GF-D8 (cell line): Measurements from ENCODE around the gene BCAR3.
"Not testable (repeated sequence)": the region's sequence is repeated elsewhere in the genome, so short reads cannot be mapped to it uniquely, and the experiment has no call there.

Source experiments
- DNase-seq: peaks from one replicate; lab custom pipeline; 2025; lab: John Stamatoyannopoulos, UW

The BCAR3 gene

GRCh38 chr1:93577536-93578432 lies 103.9 kb downstream of the BCAR3 start:
- DNase-seq: no peak

DNA sequence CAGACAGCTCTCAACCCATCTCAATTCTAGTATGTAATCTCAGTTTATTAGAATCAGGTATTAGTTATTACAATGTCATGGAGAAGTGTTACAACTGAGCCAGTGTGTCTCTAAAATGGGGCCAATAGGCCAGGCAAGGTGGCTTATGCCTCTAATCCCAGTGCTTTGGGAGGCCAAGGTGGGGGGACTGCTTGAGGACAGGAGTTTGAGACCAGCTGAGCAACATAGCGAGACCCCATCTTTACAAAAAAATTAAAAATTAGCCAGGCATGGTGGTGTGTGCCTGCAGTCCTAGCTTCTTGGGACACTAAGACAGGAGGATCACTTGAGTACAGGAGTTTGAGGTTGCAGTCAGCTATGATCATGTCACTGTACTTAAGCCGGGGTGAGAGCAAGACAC lies 104.9 kb downstream of the BCAR3 start:
- DNase-seq: no peak

- DNase-seq: no peak
Observed at GRCh38 chr1:93576346-93576745, 105.3 kb downstream of the BCAR3 start.

DNA sequence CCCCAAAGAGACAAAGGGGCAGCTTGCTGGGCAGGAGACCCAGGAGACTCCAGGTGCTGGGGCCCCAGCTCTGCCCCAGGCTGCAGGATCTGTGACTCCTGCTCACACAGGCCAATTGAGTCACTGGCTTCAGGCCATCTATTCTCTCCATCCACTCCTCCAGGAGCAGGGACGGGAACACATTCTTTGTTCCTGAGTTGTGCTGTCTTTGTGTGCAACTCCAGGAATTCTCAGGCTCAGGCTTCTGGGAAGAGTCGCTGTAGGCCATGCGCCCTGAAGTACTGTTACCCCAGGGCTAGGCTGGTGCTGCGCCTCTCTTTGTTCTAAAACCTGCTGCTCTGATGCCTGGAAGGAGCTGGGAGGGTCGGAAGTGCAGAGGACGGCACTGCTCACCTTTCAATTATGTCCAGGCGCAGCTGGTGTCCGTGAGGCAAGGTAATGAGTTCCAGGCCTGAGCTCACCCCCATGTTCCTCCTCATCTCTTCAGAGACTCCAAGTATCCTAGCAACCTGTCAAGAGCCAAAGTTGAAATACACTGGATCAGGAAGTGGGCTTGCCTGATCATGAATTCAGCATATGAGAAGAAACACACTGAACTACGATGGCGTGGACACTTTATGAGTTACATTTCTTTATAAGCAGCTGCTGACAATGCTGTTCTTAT lies 105.9 kb downstream of the BCAR3 start:
- DNase-seq: no peak

DNA sequence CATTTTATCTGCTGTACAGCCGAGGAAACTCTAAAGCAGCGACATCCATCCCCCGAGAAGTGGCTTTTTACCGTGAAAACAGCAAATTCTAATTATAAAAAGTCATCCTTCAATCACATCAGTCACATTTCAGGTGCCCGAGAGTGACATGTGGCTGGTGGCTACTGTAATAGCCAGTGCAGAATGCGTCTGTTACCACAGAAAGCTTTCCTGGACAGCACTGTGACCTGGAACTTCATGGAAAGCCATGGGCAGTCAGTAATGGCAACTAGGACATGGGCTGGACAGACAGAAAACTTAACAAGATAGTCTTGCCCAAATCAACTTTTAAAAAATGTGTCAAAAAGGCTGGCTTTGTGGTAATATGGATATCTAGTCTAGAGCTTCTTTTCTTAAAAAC lies 106.6 kb downstream of the BCAR3 start:
- DNase-seq: no peak

DNA sequence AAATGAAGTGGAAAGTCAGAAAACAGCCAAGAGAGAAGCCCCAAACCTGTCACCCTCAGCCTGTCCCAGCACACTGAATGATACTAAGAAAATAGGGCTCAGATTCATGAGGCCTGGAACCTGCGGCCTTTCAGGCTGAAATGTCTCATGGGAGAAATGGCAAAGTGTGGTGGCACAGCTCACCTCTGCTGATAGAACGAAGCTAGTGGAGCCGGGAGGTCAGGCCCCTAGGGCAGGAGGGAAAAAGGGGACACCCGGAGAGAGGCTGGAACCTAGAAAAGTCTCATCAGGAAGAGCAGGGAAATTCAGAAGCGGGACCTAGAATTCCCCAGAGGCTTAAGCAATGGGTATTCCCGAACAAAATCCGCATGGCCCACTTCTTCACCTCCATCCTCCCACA lies 107.1 kb downstream of the BCAR3 start:
- no peak for DNase-seq

DNA sequence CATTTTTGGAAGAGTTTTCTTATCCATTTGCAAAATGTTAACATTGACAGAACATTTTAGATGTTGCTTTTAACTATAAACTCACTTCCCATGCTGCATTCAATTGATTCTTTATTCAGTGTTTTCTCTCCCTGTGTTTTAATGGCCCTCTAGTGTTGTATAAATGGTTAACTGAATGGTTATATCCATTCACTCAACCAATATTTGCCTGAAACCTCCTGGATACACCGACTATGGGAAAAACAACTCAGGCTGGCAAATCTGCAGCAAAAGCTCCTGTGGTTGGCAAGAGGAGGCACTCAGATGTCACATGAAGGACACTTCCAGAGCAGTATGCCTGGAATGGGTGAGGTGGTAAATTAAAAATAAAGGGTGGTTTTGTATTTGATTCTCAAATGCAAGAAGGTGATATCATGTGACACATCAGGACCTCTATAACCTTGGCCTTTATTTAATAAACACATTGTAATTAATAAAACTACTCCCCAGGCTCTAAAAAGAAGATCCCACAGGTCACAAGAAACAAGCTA lies 107.6 kb downstream of the BCAR3 start:
- DNase-seq: no peak

- DNase-seq: no peak
Observed at GRCh38 chr1:93571623-93572310, 109.9 kb downstream of the BCAR3 start.

GRCh38 chr1:93569489-93569888 lies 112.1 kb downstream of the BCAR3 start:
- DNase-seq: no peak

DNA sequence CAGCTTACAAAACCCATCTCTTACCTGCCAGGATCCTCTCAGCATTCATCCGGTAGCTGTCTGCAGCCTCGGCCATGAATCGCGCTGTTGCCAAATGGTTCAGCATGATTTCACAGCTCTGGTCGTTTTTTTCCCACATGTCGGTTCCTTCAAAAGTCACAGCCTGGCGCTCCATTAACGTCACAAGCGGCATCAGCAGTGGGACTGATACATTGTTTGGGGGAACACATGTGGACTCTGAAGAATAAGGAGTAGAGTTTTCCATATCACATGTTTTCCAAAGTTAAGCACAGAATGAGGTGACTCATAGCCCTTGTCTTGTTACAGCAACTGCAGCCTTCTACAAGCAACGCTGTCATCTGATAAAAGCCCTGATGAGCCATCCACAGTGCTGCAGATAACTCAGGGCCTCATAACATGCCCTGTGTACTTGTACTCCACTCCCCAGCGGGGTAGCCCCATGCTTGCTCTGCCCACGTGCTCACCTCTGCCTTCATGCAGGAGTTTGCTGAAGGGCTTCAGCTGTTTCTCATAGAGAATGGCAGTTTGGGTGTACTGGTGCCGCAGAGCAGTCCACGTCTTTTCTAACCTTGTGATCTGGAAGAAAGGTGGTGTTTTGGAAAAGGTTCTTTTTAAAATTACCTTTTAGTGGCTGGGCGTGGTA lies 114.2 kb downstream of the BCAR3 start:
- no peak for DNase-seq

GRCh38 chr1:93566227-93566626 lies 115.4 kb downstream of the BCAR3 start:
- no peak for DNase-seq

- DNase-seq: no peak
Observed at GRCh38 chr1:93565496-93566206, 116.0 kb downstream of the BCAR3 start.

- DNase-seq: no peak
Observed at GRCh38 chr1:93559695-93560094, 121.9 kb downstream of the BCAR3 start.

DNA sequence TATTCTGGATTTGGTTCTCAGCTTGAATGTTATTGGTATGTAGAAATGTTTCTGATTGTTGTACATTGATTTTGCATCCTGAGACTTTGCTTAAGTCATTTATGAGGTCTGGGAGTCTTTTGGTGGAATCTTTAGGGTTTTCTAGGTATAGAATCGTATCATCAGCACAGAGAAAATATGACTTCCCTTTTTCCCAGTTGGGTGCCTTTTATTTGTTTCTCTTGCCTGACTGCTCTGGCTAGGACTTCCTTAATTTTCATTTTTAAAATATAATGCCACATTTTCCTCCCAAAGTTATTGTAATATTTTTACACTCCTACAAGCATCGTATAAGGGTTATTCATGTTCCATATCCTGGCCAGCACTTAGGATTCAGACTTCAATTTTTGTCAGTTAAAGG lies 122.6 kb downstream of the BCAR3 start:
- peak; percentile 51 for DNase-seq

GRCh38 chr1:93556291-93556690 lies 125.3 kb downstream of the BCAR3 start:
- no peak for DNase-seq

DNA sequence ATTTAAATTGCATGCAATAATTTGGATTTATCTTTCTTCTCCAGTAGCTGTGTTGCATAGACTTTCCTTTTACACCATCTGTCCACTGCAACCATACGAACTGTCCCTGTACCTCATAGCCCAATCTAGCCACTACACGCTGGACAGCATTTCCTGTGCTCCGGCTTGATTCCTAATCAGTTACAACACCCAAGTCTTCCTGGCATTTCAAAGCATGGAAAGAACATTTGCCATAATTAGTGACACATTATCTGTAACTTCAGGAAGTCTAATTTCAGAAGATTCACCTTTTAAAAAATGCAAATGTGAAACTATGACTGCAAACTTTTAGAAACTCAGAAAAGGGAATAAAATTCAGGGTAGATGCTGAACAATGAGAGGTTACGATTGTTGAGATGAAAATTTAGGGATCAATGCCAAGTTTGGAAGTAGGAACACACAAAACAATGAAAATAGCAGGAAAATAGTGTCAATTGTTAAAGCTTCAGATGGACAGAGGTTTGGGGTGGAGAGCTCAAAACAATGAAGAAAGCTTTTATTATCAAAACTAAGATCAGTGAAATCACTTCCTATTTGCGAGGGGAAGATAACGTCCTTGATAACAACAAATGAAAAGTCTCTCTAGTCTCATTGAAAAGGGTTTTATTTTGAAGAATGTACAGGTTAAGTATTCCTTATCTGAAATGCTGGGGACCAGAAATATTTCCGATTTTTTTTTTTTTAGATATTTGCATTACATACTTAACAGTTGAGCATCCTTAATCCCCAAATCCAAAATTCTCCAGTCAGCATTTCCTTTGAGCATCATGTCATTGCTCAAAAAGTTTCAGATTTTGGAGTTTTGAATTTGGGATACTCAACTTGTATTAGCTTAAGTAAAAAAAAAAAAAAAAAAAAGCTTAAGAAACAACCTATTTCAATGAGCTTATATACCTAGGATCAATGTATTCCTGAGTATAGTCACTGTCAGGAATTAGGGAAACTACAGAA lies 126.5 kb downstream of the BCAR3 start:
- no peak for DNase-seq

DNA sequence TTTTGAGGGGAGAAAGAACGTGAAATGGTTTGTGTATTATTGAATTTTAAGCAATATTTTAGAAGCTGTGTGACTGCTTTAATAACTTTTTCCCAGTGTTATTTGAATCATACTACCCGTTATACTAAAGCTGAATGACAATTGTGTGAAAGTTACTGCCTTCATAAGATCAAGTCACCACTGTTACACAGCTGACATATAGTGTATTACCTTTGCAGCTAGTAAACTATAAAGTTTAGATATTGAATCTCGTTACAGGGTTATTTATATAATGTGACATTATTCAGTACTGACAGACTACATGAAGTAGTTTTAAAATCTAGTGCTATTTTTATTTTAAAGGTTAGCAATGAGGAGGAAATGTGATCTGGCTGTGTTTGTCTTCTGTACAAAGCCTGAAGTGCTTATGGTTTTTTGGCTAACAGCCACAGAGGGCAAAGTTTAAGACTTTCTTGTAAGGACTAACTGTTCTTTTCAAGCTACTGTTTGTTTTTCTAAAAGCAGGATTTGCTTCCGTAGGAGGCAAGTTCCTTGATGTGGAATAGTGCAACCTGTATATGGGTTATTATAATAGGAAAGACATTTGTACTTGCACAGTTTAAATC lies 127.6 kb downstream of the BCAR3 start:
- not testable (repeated sequence) for DNase-seq

DNA sequence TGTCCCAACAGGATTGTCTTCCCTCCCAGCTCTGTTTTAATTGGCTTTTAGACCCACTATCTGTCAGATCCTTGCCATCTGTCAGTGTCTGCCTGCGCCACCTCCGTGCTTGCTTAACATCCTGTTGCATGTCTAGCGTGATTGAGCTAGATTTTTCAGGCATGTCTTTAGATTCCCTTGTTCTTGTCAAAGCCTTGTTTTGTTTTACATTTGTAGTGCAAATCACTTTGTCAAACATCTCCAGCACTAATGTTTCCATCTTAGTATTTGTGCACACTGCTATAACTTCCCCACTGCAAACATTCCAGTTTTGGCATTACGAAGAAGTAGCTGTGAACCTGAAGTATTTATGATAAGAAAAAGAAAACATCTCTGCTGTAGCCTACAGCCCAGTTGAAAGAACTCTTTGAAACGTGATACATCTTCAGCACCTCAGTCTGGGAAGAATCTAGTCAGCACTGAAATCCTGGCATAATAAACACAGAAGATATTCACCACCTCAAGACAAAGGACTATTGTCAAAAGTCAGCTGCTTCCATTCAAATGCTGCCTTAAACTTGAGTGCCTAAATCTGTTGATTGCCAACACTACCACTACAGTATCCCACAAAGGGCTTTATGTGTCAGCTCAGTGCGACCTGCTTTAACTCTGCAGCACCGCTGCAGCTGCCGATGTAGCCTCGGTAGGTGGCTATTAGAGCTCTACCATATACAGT lies 128.7 kb downstream of the BCAR3 start:
- DNase-seq: peak; percentile 68

DNA sequence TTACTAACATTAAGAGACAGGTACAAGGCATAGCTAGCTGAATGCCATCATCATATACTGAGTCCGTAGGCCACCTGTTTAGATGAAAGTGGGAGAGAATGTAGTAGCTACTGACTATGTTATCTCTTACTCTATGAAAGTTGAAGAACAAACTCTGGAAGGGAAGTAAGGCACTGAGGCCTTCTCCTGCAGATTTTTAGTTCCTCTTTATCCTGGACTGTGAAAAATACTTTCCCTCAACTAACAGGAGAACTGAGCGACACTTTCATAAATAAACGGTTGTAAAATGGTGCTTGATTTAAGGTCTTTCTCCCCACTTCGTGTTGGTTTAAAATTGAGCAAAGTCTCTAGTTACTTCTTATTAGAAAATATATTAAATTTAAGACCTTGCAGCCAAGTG lies 131.8 kb downstream of the BCAR3 start:
- DNase-seq: no peak
